T-cell (primary cell): Measurements from ENCODE around the gene ACADVL. TPM values are rescaled to one million over a fixed set of nuclear protein-coding genes. Genes with fewer than 3 reads are reported as not detected.

Experiments
- ATAC-seq, 4 experiments: fragments of 200-7000 bp in 3 of 4; fragments of 150-1000 bp in 1 of 4; cut with Tn5 transposase; replicated peaks in 1 of 4; 1 replicate in 3 of 4; 2 replicates in 1 of 4; pipeline ENCODE4 v1.10.0; 2021; ENCODE audit warnings: moderate library complexity in 3 of 4, mild to moderate bottlenecking in 2 of 4, moderate number of reproducible peaks in 1 of 4
- CTCF ChIA-PET, 2 donors: fragments of 300-600 bp; sonication (Branson Sonifier 250); formaldehyde crosslinking; loops; one replicate each; lab custom pipeline; 2022; ENCODE audit warnings: antibody characterized with exemption in 2 of 2; lab: Charles Lee
- POLR2A ChIA-PET, 2 donors: fragments of 300-600 bp; sonication (Branson Sonifier 250); formaldehyde crosslinking; loops; one replicate each; lab custom pipeline; 2022; ENCODE audit warnings: antibody characterized with exemption in 2 of 2; lab: Charles Lee
- DNase-seq, 35 experiments: peaks; one replicate each; pipeline versions ENCODE4 v3.0.0 to v3.0.0-alpha.2; 2013 to 2023
- H3K27ac ChIP-seq: one replicate; pipeline ENCODE4 v1.5.1; 2013; ENCODE audit warnings: low read length
- H3K27me3 ChIP-seq, 2 experiments: replicated peaks in 1 of 2; 1 replicate in 1 of 2; 2 replicates in 1 of 2; pipeline versions ENCODE4 v1.6.1 to v1.7.0; 2013; ENCODE audit warnings: low read length in 1 of 2, mixed read lengths in 1 of 2; ENCODE audit not compliant: control insufficient read depth in 2 of 2, insufficient read depth in 2 of 2; ENCODE audit errors: extremely low read depth in 1 of 2
- H3K36me3 ChIP-seq, 2 donors: 1 replicate in 1 of 2; 2 replicates in 1 of 2; pipeline versions ENCODE4 v1.6.1 to v1.7.0; 2013; ENCODE audit warnings: low read length in 1 of 2; ENCODE audit not compliant: control insufficient read depth in 2 of 2, insufficient read depth in 1 of 2; ENCODE audit errors: extremely low read depth in 1 of 2
- H3K4me1 ChIP-seq, 2 experiments: 1 replicate in 1 of 2; 2 replicates in 1 of 2; pipeline versions ENCODE4 v1.6.1 to v1.7.0; 2013; ENCODE audit warnings: low read length in 2 of 2, mixed read lengths in 1 of 2; ENCODE audit not compliant: insufficient read depth in 2 of 2, control insufficient read depth in 1 of 2; ENCODE audit errors: extremely low read depth in 1 of 2
- H3K4me3 ChIP-seq, 2 donors: 1 replicate in 1 of 2; 2 replicates in 1 of 2; pipeline versions ENCODE4 v1.5.1 to v1.7.0; 2013; ENCODE audit warnings: mild to moderate bottlenecking in 2 of 2, low read length in 1 of 2, moderate library complexity in 1 of 2; ENCODE audit not compliant: control insufficient read depth in 1 of 2; ENCODE audit errors: extremely low read depth in 1 of 2
- H3K9me3 ChIP-seq: 2 replicates; pipeline ENCODE4 v1.7.0; 2013
- H3K27ac Mint-ChIP-seq, 2 donors: one replicate each; pipeline ENCODE4 v1.8.0; 2020 to 2021; ENCODE audit warnings: mild to moderate bottlenecking in 2 of 2, mixed read lengths in 2 of 2
- H3K27me3 Mint-ChIP-seq, 2 donors: one replicate each; pipeline ENCODE4 v1.8.0; 2021 to 2022; ENCODE audit warnings: mixed read lengths in 2 of 2
- H3K36me3 Mint-ChIP-seq: one replicate; pipeline ENCODE4 v1.8.0; 2021; ENCODE audit warnings: mixed read lengths
- H3K4me1 Mint-ChIP-seq, 3 donors: one replicate each; pipeline ENCODE4 v1.8.0; 2020 to 2022; ENCODE audit warnings: mixed read lengths in 3 of 3, mild to moderate bottlenecking in 1 of 3
- H3K4me3 Mint-ChIP-seq, 3 donors: one replicate each; pipeline ENCODE4 v1.8.0; 2020 to 2022; ENCODE audit warnings: mild to moderate bottlenecking in 3 of 3, mixed read lengths in 3 of 3, moderate library complexity in 3 of 3
- H3K9me3 Mint-ChIP-seq, 3 donors: one replicate each; pipeline ENCODE4 v1.8.0; 2020 to 2022; ENCODE audit warnings: mixed read lengths in 3 of 3
- WGBS: methylation state at CpG from one replicate; pipeline ENCODE4 v1.1.5; 2013; ENCODE audit warnings: missing lambda C conversion rate; ENCODE audit not compliant: insufficient coverage; 5-methylcytosine and 5-hydroxymethylcytosine counted together
- total RNA-seq, 35 experiments: library from RNA in 6 of 35; stranded (reverse) in 6 of 35; fragments of 120-200 nt in 1 of 35; gene quantifications; one replicate each; pipeline versions ENCODE4 v1.2.1 to v1.2.4 and lab custom pipeline; 2013 to 2026

The ACADVL gene
- total RNA-seq, 5 donors from 2014 or later (not counting 1 experiment from before 2014, with no cell fraction given), result 275 to 424 (median 385) TPM

DNA sequence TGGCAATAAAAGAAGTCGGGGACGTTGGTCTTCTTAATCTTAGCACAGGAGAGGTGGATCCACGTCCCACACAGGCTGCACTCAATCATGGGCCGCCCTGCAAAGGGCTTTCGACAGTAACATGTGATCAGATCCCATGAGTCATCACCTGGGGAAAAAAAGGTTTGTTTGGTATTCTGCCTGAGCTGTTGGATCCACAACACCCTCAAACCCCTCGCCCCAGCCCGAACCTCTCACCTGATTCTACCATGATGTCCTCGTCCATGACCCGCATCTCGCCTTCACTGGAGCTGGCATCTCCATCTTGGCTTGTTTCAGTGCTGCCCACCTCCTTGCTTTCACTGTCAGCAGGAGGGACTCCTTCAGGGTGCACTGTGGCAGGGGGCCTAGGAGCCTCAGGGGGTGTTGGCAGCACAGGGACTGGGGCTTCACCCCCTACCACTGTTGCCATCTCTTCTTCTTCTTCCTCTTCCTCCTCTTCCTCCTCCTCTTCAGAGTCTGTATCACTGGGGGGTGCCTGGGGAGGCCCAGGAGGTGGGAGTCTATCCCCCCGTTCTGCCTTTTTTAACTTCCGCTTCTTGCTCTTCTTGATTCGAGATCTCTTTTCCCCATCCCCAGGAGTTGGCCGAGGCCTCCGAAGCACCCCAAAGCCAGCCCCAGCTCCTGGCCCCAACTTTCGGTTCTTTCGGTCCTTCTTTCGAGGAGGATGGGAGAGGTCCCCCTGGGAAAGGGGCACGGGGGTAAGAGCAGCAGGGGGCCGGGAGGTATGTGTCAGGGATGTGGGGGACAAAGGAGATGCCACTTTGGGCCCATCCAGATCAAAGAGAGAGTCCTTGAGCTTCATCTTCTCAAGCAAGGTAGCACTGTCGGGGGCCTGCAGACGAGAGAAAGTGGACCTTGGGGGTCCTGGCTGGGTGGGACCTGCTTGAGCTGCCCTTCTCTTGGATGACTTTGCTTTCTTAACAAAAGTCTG, 16.2 kb downstream of the ACADVL start:
- ChIA-PET CTCF (no interaction called here), POLR2A (no interaction called here)
- peaks cover 18 to 62% of the 10 kb centered on the region in 2 experiments for H3K4me1 ChIP-seq
- ATAC-seq, result no peak
- peaks cover 62 to 68% (median 64%) of the 10 kb centered on the region in 3 donors for H3K4me1 Mint-ChIP-seq
- no peak overlapping the region for H3K27ac ChIP-seq
- no peaks in the 10 kb centered on the region for H3K9me3 Mint-ChIP-seq
- WGBS, result 81% methylated on average over 9 of the region's 22 CpGs
- peak overlapping the region; percentile 55 to 92 for H3K27ac Mint-ChIP-seq
- H3K4me3 ChIP-seq, result no peak overlapping the region
- no peak for DNase-seq
- H3K36me3 Mint-ChIP-seq, result peaks cover 25% of the 10 kb centered on the region
- H3K27me3 ChIP-seq, result no peaks in the 10 kb centered on the region
- peak overlapping the region; percentile 36 to 99 (median 91) for H3K4me3 Mint-ChIP-seq
- peaks cover 0 to 30% of the 10 kb centered on the region in 2 donors for H3K36me3 ChIP-seq
- H3K27me3 Mint-ChIP-seq, result no peaks in the 10 kb centered on the region
- no peaks in the 10 kb centered on the region for H3K9me3 ChIP-seq

- no peaks in the 10 kb centered on the region for H3K9me3 ChIP-seq
- POLR2A ChIA-PET, result no interaction called here
- Mint-ChIP-seq H3K36me3 (peaks cover 29% of the 10 kb centered on the region), H3K27ac (peak overlapping the region; percentile 56 to 87), H3K27me3 (no peaks in the 10 kb centered on the region), H3K9me3 (no peaks in the 10 kb centered on the region), H3K4me1 (peaks cover 68 to 73% (median 70%) of the 10 kb centered on the region in 3 donors), H3K4me3 (peak overlapping the region; percentile 97 to 99 (median 98))
- ATAC-seq (no peak), DNase-seq (no peak)
- no peaks in the 10 kb centered on the region for H3K27me3 ChIP-seq
- peaks cover 0 to 32% of the 10 kb centered on the region in 2 donors for H3K36me3 ChIP-seq
- no peak overlapping the region for H3K27ac ChIP-seq
- H3K4me1 ChIP-seq, result peaks cover 25 to 70% of the 10 kb centered on the region in 2 experiments
- WGBS, result 92% methylated on average over 6 of the region's 6 CpGs
- CTCF ChIA-PET, result interaction anchor here in 1 of 2 donors (0.5 kb wide), 1 partner anchor 18 kb away, joined by 3 read pairs; no protein-coding TSS in a partner anchor
- no peak overlapping the region for H3K4me3 ChIP-seq
Observed at GRCh38 chr17:7236808-7237207, 17.1 kb downstream of the ACADVL start.

GRCh38 chr17:7237266-7237760, 17.6 kb downstream of the ACADVL start:
- Histone ChIP-seq H3K36me3 (peaks cover 0 to 32% of the 10 kb centered on the region in 2 donors), H3K27me3 (no peaks in the 10 kb centered on the region), H3K4me1 (peaks cover 25 to 73% of the 10 kb centered on the region in 2 experiments), H3K27ac (peak overlapping the region; percentile 27), H3K4me3 (peak overlapping the region; percentile 19 to 93), H3K9me3 (no peaks in the 10 kb centered on the region)
- Mint-ChIP-seq H3K4me1 (peaks cover 67 to 73% (median 70%) of the 10 kb centered on the region in 3 donors), H3K9me3 (no peaks in the 10 kb centered on the region), H3K36me3 (peaks cover 25% of the 10 kb centered on the region), H3K27me3 (no peaks in the 10 kb centered on the region), H3K4me3 (peak overlapping the region; percentile 97 to 99 (median 98)), H3K27ac (peak overlapping the region; percentile 56 to 87)
- WGBS, result 30% methylated on average over 2 of the region's 6 CpGs
- DNase-seq, result no peak
- ChIA-PET POLR2A (no interaction called here), CTCF (interaction anchor here in 1 of 2 donors (0.5 kb wide), 1 partner anchor 18 kb away, joined by 3 read pairs; no protein-coding TSS in a partner anchor)
- ATAC-seq, result no peak

GRCh38 chr17:7237761-7238419, 18.2 kb downstream of the ACADVL start:
- Histone ChIP-seq H3K27me3 (no peaks in the 10 kb centered on the region), H3K4me1 (peaks cover 25 to 68% of the 10 kb centered on the region in 2 experiments), H3K27ac (peak overlapping the region; percentile 74), H3K36me3 (peaks cover 0 to 32% of the 10 kb centered on the region in 2 donors), H3K4me3 (peak overlapping the region; percentile 36 to 93), H3K9me3 (no peaks in the 10 kb centered on the region)
- POLR2A ChIA-PET, result interaction anchor here in 1 of 2 donors (0.5 to 0.7 kb wide), 2 partner anchors 105 to 352 kb away, joined by 3 to 4 read pairs; no protein-coding TSS in a partner anchor
- WGBS, result 0% methylated on average over 47 of the region's 73 CpGs
- H3K36me3 Mint-ChIP-seq, result peaks cover 25% of the 10 kb centered on the region
- CTCF ChIA-PET, result interaction anchor here (0.7 to 1.2 kb wide), 3 partner anchors 12 to 1319 kb away, joined by 3 to 6 read pairs (median 3); partner anchors contain the start of genes ACADVL (in 1 of the 2) and DLG4 (in 1 of the 2)
- DNase-seq (peak; percentile 51 to 85 (median 69)), ATAC-seq (peak; percentile 24 to 35 (median 30))
- H3K9me3 Mint-ChIP-seq, result no peaks in the 10 kb centered on the region
- peaks cover 65 to 73% (median 68%) of the 10 kb centered on the region in 3 donors for H3K4me1 Mint-ChIP-seq
- H3K27ac Mint-ChIP-seq, result peak overlapping the region; percentile 75 to 94
- H3K27me3 Mint-ChIP-seq, result peaks cover 0 to 2% of the 10 kb centered on the region in 2 donors
- H3K4me3 Mint-ChIP-seq, result peak overlapping the region; percentile 97 to 99 (median 98)

- Histone ChIP-seq H3K9me3 (no peaks in the 10 kb centered on the region), H3K4me1 (peaks cover 21 to 67% of the 10 kb centered on the region in 2 experiments), H3K27ac (peak overlapping the region; percentile 74), H3K36me3 (peaks cover 0 to 32% of the 10 kb centered on the region in 2 donors), H3K27me3 (no peaks in the 10 kb centered on the region), H3K4me3 (peak overlapping the region; percentile 93 to 95)
- Mint-ChIP-seq H3K4me1 (peaks cover 64 to 72% (median 67%) of the 10 kb centered on the region in 3 donors), H3K9me3 (no peaks in the 10 kb centered on the region), H3K27ac (peak overlapping the region; percentile 94 to 95), H3K36me3 (peaks cover 27% of the 10 kb centered on the region), H3K27me3 (peaks cover 0 to 2% of the 10 kb centered on the region in 2 donors), H3K4me3 (peak overlapping the region; percentile 97 to 99 (median 98))
- WGBS, result 0% methylated on average over 21 of the region's 39 CpGs
- no peak for ATAC-seq
- POLR2A ChIA-PET, result interaction anchor here in 1 of 2 donors (0.6 to 0.7 kb wide), 2 partner anchors 106 to 146 kb away, joined by 3 to 4 read pairs; no protein-coding TSS in a partner anchor
- peak in 8 of 35 experiments; percentile 16 to 53 (median 23) for DNase-seq
- CTCF ChIA-PET, result interaction anchor here (0.7 to 1.4 kb wide), 4 partner anchors 11 to 1318 kb away, joined by 3 to 6 read pairs (median 4); partner anchors contain the start of genes ACADVL (in 1 of the 2) and DLG4 (in 1 of the 2)
Observed at GRCh38 chr17:7238420-7239090, 18.8 kb downstream of the ACADVL start.
